GM21526 (cell line): ENCODE data around the gene APMAP.
"Not testable (repeated sequence)": the region's sequence is repeated elsewhere in the genome, so short reads cannot be mapped to it uniquely, and the experiment has no call there.

Source experiments
- ATAC-seq: cut with Tn5 transposase; IDR thresholded peaks from one replicate; pipeline ENCODE4 v1.9.1; 2021; ENCODE audit warnings: moderate library complexity; ENCODE audit not compliant: unreplicated experiment, low FRiP score

APMAP gene

GRCh38 chr20:24936526-24937407 lies 55.8 kb downstream of the APMAP start:
- no peak for ATAC-seq

DNA sequence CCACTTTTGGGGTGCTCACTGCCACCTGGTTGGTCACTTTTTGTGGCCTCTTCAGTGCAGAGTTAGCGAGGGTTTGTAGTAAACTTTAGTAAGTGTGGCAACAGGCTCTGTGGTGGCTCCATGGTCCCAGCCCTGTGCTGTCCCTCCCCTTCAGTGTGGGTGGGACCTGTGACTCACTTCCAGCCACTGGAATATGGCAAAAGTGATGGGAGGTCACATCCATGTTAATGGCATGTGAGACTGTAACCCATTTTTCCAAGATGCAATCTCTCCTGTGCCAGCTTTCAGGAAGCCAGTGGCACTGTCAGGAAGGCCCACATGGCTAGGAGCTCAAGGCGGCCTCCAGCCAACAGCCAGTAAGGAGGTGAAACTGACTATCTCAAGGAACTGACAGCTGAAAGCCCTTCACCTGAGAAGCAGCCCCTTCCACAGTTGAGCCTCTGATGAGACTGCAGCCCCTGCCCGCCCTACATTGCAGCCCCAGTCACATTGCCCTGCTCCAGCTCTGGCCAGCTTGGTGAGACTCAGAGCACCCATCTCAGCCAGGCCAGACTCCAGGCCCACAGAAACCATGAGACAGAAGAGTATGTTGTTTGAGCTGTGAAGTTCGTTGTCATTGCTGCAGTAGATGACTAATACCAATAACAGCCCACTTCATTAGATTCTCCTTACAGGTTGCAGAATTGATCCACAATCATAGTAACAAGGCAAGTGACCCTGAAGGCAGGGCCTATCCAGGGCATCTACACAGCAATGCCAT lies 56.6 kb downstream of the APMAP start:
- no peak for ATAC-seq

DNA sequence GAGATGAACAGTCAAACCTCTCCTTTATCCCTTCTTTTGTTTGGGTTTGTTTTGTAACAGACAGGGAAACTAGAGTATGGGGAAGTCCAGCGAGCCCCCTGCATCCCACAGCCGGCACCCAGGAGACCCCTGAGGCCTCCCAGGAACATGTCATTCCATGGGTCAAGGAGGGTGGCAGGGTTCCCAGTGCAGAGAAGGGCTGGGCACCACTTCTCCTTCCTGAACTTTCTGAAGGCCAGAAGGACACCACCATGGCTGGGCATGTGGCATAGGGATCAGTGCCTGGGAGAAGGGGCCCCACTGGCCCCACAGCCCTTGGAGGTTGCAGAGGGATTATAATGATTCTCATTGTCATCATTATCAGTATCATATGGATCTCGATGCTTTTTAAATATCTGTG lies 57.4 kb downstream of the APMAP start:
- no peak for ATAC-seq

GRCh38 chr20:24934716-24935115 lies 57.8 kb downstream of the APMAP start:
- ATAC-seq, result no peak

DNA sequence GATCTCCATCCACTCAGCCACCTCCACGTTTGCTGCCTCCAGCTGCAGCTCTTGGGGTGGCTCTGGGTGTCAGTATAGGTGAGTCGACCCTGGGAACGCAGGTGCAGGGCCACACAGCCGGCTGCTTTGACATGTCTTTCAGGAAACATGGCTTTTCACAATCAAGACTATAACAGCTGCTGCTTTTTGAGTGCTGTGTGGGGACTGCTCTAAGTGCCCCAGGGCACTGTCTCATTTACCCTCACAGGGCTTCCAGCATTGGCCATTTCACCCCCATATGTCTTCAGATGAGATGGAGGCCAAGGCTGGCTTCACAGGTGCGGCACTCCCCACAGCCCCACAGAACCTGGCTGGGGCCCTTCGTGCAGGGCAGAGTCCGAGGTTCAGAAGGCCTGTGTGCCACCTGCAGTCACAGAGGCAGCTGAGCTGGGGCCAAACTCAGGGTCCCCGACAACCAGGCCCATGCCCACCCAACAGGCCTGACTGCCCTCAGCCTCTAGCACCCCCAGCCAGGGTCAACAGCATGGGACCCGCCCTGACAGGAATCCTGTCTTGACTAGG lies 58.4 kb downstream of the APMAP start:
- no peak for ATAC-seq

DNA sequence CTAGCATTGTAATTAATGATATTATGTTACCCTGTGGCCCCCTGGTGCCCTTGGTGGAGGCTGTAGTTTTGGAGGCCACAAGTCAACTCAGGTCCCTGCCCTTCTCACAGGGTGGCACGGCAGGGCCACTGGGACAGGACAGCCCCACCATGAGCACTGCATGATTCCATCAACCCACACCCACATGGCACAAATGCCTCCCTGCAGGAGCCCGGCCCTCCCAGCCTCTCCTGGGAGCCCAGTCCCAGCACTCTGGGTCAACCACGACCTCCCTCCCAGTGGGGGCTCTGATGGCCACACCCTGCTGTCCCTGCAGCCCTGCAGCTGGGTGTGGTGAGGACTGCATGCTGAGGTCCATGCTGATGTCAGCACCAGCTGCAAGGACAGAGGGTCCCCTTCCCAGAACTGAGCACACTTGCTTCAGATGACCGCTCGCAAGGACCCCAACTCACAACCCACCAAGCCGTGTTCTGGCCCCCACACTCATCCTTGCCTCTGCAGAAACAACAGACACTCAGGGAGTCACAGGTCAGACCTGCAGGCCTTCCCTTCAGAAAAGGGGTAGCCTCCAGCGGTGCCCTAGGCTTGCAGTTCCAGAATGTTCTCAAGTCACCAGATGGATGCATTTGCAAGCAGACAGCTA lies 59.2 kb downstream of the APMAP start:
- no peak for ATAC-seq

DNA sequence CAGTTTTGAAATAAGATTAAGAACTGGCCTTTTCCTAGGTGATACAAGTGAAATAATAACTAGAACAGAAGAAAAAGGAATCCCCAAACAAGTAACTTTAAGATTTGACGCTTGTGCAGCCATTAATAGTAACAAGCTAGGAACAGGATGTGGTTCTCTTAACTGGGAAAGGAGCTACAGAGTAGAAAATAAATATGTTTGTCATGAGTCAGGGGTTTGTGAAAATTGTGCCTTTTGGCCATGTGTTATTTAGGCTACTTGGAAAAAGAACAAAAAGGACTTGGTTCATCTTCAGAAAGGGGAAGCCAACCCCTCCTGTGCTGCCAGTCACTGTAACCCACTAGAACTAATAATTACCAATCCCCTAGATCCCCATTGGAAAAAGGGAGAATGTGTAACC lies 60.7 kb downstream of the APMAP start:
- ATAC-seq, result not testable (repeated sequence)

GRCh38 chr20:24930724-24931688 lies 61.5 kb downstream of the APMAP start:
- not testable (repeated sequence) for ATAC-seq

GRCh38 chr20:24929867-24930723 lies 62.5 kb downstream of the APMAP start:
- not testable (repeated sequence) for ATAC-seq

GRCh38 chr20:24929259-24929658 lies 63.3 kb downstream of the APMAP start:
- ATAC-seq, result not testable (repeated sequence)

- ATAC-seq, result not testable (repeated sequence)
Measured at GRCh38 chr20:24920706-24921105, 71.8 kb downstream of the APMAP start.

GRCh38 chr20:24919665-24920064 lies 72.9 kb downstream of the APMAP start:
- ATAC-seq, result not testable (repeated sequence)

GRCh38 chr20:24918579-24919566 lies 73.7 kb downstream of the APMAP start:
- ATAC-seq, result no peak

DNA sequence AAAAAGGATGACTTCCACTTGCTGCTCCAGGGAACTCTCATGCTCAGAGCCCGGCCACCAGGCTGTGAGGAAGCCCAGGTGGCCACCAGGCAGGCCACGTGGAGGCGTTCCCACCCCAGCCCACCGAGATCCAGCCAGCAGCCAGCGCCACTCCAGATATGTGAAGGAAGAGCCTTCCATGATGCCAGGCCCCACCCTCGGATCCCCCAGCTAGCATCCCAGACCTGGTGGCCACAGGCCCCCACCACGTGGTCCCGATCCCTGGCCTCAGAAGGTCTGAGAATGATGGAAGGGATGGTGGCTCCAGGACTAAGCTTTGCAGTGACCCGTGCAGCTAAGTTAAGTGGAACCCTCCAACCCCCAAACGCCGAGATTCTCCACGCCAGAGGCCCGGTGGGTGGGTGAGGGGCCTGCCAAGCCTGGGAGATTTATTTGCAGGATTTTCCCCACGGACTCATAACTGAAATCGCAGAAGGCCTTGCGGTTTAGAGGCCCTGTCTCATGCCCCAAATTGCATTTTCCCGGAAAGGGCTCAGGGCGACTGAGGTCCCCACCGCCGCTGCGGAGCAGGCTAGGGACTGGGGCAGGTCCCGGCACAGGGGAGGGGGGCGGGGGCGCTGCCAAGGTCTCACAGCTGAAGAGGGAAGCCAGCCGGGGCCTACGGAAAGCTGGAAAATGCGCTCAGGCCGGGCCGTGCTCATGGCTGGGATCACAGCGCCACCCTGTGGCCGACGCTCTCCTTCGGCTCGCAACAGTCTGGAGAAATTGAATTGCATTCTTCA lies 74.6 kb downstream of the APMAP start:
- ATAC-seq, result no peak

DNA sequence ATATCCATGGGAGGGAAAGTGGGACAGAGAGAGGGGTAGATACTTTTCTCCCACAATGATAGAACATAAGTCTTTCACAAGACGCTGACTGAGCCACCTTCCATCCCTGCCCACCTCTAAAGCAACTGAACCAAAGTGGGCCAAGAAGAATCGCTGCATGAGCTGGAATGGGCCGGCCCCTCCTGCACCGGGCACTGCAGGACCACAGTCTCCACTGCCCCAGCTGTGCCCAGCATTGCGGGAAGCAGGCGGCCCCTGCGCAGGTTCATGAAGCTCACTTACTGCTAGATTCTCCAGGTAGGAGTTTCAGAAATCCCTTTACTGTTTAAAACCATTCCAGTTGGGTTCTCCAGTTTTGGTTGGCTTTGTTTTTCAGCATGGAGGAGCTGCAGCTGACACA lies 75.5 kb downstream of the APMAP start:
- ATAC-seq, result no peak

- no peak for ATAC-seq
Measured at GRCh38 chr20:24916412-24916811, 76.1 kb downstream of the APMAP start.

DNA sequence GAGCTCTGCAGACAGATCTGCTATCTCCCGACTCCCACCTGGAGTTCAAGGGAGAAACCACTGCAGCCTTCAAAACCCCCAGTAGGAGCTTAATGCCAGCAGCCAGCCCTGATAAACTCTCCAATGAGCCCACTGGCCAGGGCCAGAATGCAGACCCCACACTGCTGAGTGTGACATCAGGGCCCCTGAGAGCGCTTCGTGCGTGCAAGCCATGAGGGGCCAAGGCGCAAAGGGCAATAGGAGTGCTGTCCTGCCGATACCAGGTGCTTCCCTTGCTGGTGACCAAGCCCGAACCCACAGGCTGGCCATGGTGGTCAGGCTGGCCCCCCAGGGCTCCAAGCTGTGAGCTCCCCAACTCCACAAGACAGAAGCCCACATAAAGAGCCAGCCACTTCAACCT lies 76.7 kb downstream of the APMAP start:
- no peak for ATAC-seq
